ENCODE data around the gene CAMTA1. TPM values are rescaled to one million over a fixed set of nuclear protein-coding genes. Genes with fewer than 3 reads are reported as not detected.

Gene CAMTA1
- total RNA-seq, 1 donor, result 56.1 TPM

DNA sequence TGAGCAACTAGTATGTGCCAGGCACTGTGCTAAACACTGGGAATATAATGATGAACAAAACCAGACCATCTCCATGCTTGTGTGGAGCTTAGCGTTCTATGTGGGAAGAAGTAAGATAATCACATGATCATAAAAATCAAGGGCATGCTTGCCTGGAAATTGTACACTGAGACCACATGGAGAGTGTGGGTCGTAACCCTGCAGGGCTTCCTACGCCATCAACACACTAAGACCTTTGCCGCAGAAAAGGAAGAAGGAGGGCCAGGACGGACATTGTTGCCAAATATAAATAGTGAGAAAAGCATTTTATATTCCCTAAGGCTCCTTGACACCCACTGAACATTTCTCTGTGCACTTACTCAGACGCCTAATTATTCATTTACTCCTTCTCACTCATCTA, 597.7 kb downstream of the CAMTA1 start:
- no peak overlapping the region for H3K4me3 ChIP-seq (ENCODE audit: low read depth, low read length)
- DNase-seq (ENCODE audit: low read depth), result no peak

GRCh38 chr1:7383671-7384520, 598.6 kb downstream of the CAMTA1 start:
- TF ChIP-seq, protein P1, sequence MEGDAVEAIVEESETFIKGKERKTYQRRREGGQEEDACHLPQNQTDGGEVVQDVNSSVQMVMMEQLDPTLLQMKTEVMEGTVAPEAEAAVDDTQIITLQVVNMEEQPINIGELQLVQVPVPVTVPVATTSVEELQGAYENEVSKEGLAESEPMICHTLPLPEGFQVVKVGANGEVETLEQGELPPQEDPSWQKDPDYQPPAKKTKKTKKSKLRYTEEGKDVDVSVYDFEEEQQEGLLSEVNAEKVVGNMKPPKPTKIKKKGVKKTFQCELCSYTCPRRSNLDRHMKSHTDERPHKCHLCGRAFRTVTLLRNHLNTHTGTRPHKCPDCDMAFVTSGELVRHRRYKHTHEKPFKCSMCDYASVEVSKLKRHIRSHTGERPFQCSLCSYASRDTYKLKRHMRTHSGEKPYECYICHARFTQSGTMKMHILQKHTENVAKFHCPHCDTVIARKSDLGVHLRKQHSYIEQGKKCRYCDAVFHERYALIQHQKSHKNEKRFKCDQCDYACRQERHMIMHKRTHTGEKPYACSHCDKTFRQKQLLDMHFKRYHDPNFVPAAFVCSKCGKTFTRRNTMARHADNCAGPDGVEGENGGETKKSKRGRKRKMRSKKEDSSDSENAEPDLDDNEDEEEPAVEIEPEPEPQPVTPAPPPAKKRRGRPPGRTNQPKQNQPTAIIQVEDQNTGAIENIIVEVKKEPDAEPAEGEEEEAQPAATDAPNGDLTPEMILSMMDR (IDR thresholded peaks at IDR 0.05; ENCODE audit: insufficient read depth, low read depth, low read length), result no peak
- no peak overlapping the region for H3K4me3 ChIP-seq (ENCODE audit: low read depth, low read length)
- DNase-seq (ENCODE audit: low read depth), result no peak

More for the DNA sequence above, 597.7 kb downstream of the CAMTA1 start:
- TF ChIP-seq, protein P1 (IDR thresholded peaks at IDR 0.05; ENCODE audit: insufficient read depth, low read depth, low read length), result no peak

- no peak for DNase-seq (ENCODE audit: low read depth)
- no peak overlapping the region for H3K4me3 ChIP-seq (ENCODE audit: low read depth, low read length)
- TF ChIP-seq, protein P1 (IDR thresholded peaks at IDR 0.05; ENCODE audit: insufficient read depth, low read depth, low read length), result no peak
Measured at GRCh38 chr1:7384679-7385078, 599.4 kb downstream of the CAMTA1 start.

GRCh38 chr1:7385471-7386225, 600.4 kb downstream of the CAMTA1 start:
- TF ChIP-seq, protein P1 (IDR thresholded peaks at IDR 0.05; ENCODE audit: insufficient read depth, low read depth, low read length), result no peak
- no peak overlapping the region for H3K4me3 ChIP-seq (ENCODE audit: low read depth, low read length)
- DNase-seq (ENCODE audit: low read depth), result no peak

GRCh38 chr1:7386226-7387052, 601.2 kb downstream of the CAMTA1 start:
- no peak for DNase-seq (ENCODE audit: low read depth)
- TF ChIP-seq, protein P1 (IDR thresholded peaks at IDR 0.05; ENCODE audit: insufficient read depth, low read depth, low read length), result no peak
- no peak overlapping the region for H3K4me3 ChIP-seq (ENCODE audit: low read depth, low read length)

Measured in fibroblast of villous mesenchyme (primary cell).